Measurements from ENCODE around the gene ASGR2.
A peak's percentile ranks its signal among the peaks of the same experiment; 100 is the strongest.
"Not testable (repeated sequence)": the region's sequence is repeated elsewhere in the genome, so short reads cannot be mapped to it uniquely, and the experiment has no call there.

ASGR2 gene

GRCh38 chr17:7114241-7114874 is at the start of gene ASGR2:
Gene ASGR2 (minus strand): TSS chr17:7114822. CDS start chr17:7114240, 582 bp downstream.
- DNase-seq: no peak

- not testable (repeated sequence) for DNase-seq
These were observed 44.9 kb upstream of the ASGR2 start for GRCh38 chr17:7159571-7159970.

- DNase-seq: not testable (repeated sequence)
These were observed 43.8 kb upstream of the ASGR2 start for GRCh38 chr17:7158424-7158823.

GRCh38 chr17:7156342-7156940 is 41.8 kb upstream of the ASGR2 start:
- no peak for DNase-seq

GRCh38 chr17:7147772-7148171 is 33.1 kb upstream of the ASGR2 start:
- DNase-seq: no peak

- DNase-seq: no peak
These were observed 31.5 kb upstream of the ASGR2 start for GRCh38 chr17:7146115-7146514.

GRCh38 chr17:7144213-7144612 is 29.6 kb upstream of the ASGR2 start:
- no peak for DNase-seq

GRCh38 chr17:7141824-7142223 is 27.2 kb upstream of the ASGR2 start:
- DNase-seq: no peak

GRCh38 chr17:7139400-7139799 is 24.8 kb upstream of the ASGR2 start:
- DNase-seq: no peak

GRCh38 chr17:7138800-7139381 is 24.3 kb upstream of the ASGR2 start:
- no peak for DNase-seq

- DNase-seq: no peak
These were observed 22.7 kb upstream of the ASGR2 start for GRCh38 chr17:7137171-7137943.

GRCh38 chr17:7136266-7136877 is 21.8 kb upstream of the ASGR2 start:
- peak; percentile 49 for DNase-seq

GRCh38 chr17:7133916-7134315 is 19.3 kb upstream of the ASGR2 start:
- no peak for DNase-seq

- DNase-seq: no peak
These were observed 18.8 kb upstream of the ASGR2 start for GRCh38 chr17:7133424-7133823.

- DNase-seq: no peak
These were observed 18.0 kb upstream of the ASGR2 start for GRCh38 chr17:7132511-7133094.

GRCh38 chr17:7131423-7131791 is 16.8 kb upstream of the ASGR2 start:
- no peak for DNase-seq

- DNase-seq: no peak
These were observed 16.2 kb upstream of the ASGR2 start for GRCh38 chr17:7130621-7131422.

GRCh38 chr17:7129311-7129710 is 14.7 kb upstream of the ASGR2 start:
- no peak for DNase-seq

- DNase-seq: no peak
These were observed 13.5 kb upstream of the ASGR2 start for GRCh38 chr17:7128160-7128559.

GRCh38 chr17:7127501-7127900 is 12.9 kb upstream of the ASGR2 start:
- DNase-seq: not testable (repeated sequence)

GRCh38 chr17:7126386-7126785 is 11.8 kb upstream of the ASGR2 start:
- DNase-seq: not testable (repeated sequence)

GRCh38 chr17:7124923-7125322 is 10.3 kb upstream of the ASGR2 start:
- DNase-seq: no peak
